ENCODE data around the gene IGF1R.

The IGF1R gene

GRCh38 chr15:98923579-98923978 lies 275.2 kb downstream of the IGF1R start:
- no peak for DNase-seq

GRCh38 chr15:98924401-98925049 lies 276.2 kb downstream of the IGF1R start:
- DNase-seq = no peak

- no peak for DNase-seq
Observed at GRCh38 chr15:98926236-98926635, 277.9 kb downstream of the IGF1R start.

- DNase-seq = no peak
Observed at GRCh38 chr15:98927022-98927421, 278.7 kb downstream of the IGF1R start.

GRCh38 chr15:98927996-98928395 lies 279.7 kb downstream of the IGF1R start:
- no peak for DNase-seq

- DNase-seq = no peak
Observed at GRCh38 chr15:98930576-98930975, 282.2 kb downstream of the IGF1R start.

GRCh38 chr15:98931004-98931403 lies 282.7 kb downstream of the IGF1R start:
- no peak for DNase-seq

- no peak for DNase-seq
Observed at GRCh38 chr15:98933406-98933805, 285.1 kb downstream of the IGF1R start.

- no peak for DNase-seq
Observed at GRCh38 chr15:98935736-98936135, 287.4 kb downstream of the IGF1R start.

GRCh38 chr15:98937413-98938104 lies 289.2 kb downstream of the IGF1R start:
- DNase-seq = no peak

GRCh38 chr15:98938105-98938417 lies 289.7 kb downstream of the IGF1R start:
- DNase-seq = no peak

GRCh38 chr15:98938799-98939198 lies 290.5 kb downstream of the IGF1R start:
- no peak for DNase-seq

GRCh38 chr15:98939311-98940080 lies 291.2 kb downstream of the IGF1R start:
- DNase-seq = no peak

- no peak for DNase-seq
Observed at GRCh38 chr15:98941595-98942255, 293.4 kb downstream of the IGF1R start.

GRCh38 chr15:98942431-98942830 lies 294.1 kb downstream of the IGF1R start:
- DNase-seq = no peak

- DNase-seq = no peak
Observed at GRCh38 chr15:98943051-98943508, 294.7 kb downstream of the IGF1R start.

- no peak for DNase-seq
Observed at GRCh38 chr15:98943601-98944151, 295.3 kb downstream of the IGF1R start.

GRCh38 chr15:98946301-98947255 lies 298.2 kb downstream of the IGF1R start:
- DNase-seq = no peak

- DNase-seq = no peak
Observed at GRCh38 chr15:98948456-98948855, 300.1 kb downstream of the IGF1R start.

- DNase-seq = no peak
Observed at GRCh38 chr15:98948941-98949340, 300.6 kb downstream of the IGF1R start.

- DNase-seq = no peak
Observed at GRCh38 chr15:98949624-98950023, 301.3 kb downstream of the IGF1R start.

GRCh38 chr15:98950248-98950647 lies 301.9 kb downstream of the IGF1R start:
- no peak for DNase-seq
